ENCODE data around the gene WDR37. TPM values are rescaled to one million over a fixed set of nuclear protein-coding genes. Genes with fewer than 3 reads are reported as not detected.

The WDR37 gene
- total RNA-seq, 1 donor from 2014 or later: 10.9 TPM

GRCh38 chr10:1102831-1103230 lies 46.6 kb downstream of the WDR37 start:
- Mint-ChIP-seq H3K9me3 (ENCODE audit: low read depth) (no peaks in the 10 kb centered on the region), H3K4me1 (ENCODE audit: low read depth) (peaks cover 14% of the 10 kb centered on the region), H3K27me3 (ENCODE audit: low read depth) (no peaks in the 10 kb centered on the region), H3K4me3 (ENCODE audit: unreplicated experiment) (no peak overlapping the region), H3K36me3 (ENCODE audit: low read depth) (peaks cover 44% of the 10 kb centered on the region), H3K27ac (ENCODE audit: unreplicated experiment) (peak overlapping the region; percentile 80)
- TF ChIP-seq, protein P1, sequence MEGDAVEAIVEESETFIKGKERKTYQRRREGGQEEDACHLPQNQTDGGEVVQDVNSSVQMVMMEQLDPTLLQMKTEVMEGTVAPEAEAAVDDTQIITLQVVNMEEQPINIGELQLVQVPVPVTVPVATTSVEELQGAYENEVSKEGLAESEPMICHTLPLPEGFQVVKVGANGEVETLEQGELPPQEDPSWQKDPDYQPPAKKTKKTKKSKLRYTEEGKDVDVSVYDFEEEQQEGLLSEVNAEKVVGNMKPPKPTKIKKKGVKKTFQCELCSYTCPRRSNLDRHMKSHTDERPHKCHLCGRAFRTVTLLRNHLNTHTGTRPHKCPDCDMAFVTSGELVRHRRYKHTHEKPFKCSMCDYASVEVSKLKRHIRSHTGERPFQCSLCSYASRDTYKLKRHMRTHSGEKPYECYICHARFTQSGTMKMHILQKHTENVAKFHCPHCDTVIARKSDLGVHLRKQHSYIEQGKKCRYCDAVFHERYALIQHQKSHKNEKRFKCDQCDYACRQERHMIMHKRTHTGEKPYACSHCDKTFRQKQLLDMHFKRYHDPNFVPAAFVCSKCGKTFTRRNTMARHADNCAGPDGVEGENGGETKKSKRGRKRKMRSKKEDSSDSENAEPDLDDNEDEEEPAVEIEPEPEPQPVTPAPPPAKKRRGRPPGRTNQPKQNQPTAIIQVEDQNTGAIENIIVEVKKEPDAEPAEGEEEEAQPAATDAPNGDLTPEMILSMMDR (IDR thresholded peaks at IDR 0.05): no peak
- DNase-seq (ENCODE audit: low spot score): no peak

GRCh38 chr10:1103551-1103950 lies 47.4 kb downstream of the WDR37 start:
- peaks cover 14% of the 10 kb centered on the region for H3K4me1 Mint-ChIP-seq (ENCODE audit: low read depth)
- H3K36me3 Mint-ChIP-seq (ENCODE audit: low read depth): peaks cover 46% of the 10 kb centered on the region
- no peak for DNase-seq (ENCODE audit: low spot score)
- no peaks in the 10 kb centered on the region for H3K9me3 Mint-ChIP-seq (ENCODE audit: low read depth)
- no peak overlapping the region for H3K27ac Mint-ChIP-seq (ENCODE audit: unreplicated experiment)
- no peak overlapping the region for H3K4me3 Mint-ChIP-seq (ENCODE audit: unreplicated experiment)
- TF ChIP-seq, protein P1 (IDR thresholded peaks at IDR 0.05): no peak
- no peaks in the 10 kb centered on the region for H3K27me3 Mint-ChIP-seq (ENCODE audit: low read depth)

- Mint-ChIP-seq H3K27ac (ENCODE audit: unreplicated experiment) (no peak overlapping the region), H3K9me3 (ENCODE audit: low read depth) (no peaks in the 10 kb centered on the region)
- DNase-seq (ENCODE audit: low spot score): no peak
These were observed 48.8 kb downstream of the WDR37 start for GRCh38 chr10:1104971-1105370.

GRCh38 chr10:1107004-1107403 lies 50.8 kb downstream of the WDR37 start:
- H3K27me3 Mint-ChIP-seq (ENCODE audit: low read depth): no peaks in the 10 kb centered on the region
- no peak overlapping the region for H3K27ac Mint-ChIP-seq (ENCODE audit: unreplicated experiment)
- no peak overlapping the region for H3K4me3 Mint-ChIP-seq (ENCODE audit: unreplicated experiment)
- no peak for DNase-seq (ENCODE audit: low spot score)
- peaks cover 38% of the 10 kb centered on the region for H3K4me1 Mint-ChIP-seq (ENCODE audit: low read depth)
- peaks cover 37% of the 10 kb centered on the region for H3K36me3 Mint-ChIP-seq (ENCODE audit: low read depth)
- no peaks in the 10 kb centered on the region for H3K9me3 Mint-ChIP-seq (ENCODE audit: low read depth)
- TF ChIP-seq, protein P1 (IDR thresholded peaks at IDR 0.05): no peak

More at GRCh38 chr10:1104971-1105370, 48.8 kb downstream of the WDR37 start:
- H3K4me1 Mint-ChIP-seq (ENCODE audit: low read depth): peaks cover 18% of the 10 kb centered on the region
- TF ChIP-seq, protein P1 (IDR thresholded peaks at IDR 0.05): no peak
- H3K4me3 Mint-ChIP-seq (ENCODE audit: unreplicated experiment): no peak overlapping the region
- no peaks in the 10 kb centered on the region for H3K27me3 Mint-ChIP-seq (ENCODE audit: low read depth)
- H3K36me3 Mint-ChIP-seq (ENCODE audit: low read depth): peaks cover 48% of the 10 kb centered on the region

DNA sequence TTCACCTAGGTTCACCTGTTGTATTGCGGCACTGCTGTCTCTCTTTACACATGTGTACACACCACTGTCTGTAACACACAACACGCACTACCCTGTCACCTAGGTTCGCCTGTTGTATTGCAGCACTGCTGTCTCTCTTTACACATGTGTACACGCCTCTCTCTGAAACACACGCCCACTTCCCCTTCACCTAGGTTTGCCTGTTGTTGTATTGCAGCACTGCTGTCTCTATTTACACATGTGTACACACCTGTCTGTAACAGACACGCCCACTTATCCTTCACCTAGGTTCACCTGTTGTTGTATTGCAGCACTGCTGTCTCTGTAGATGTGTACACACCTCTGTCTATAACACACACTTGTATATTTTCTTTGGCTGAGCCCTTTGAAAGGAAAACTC lies 51.5 kb downstream of the WDR37 start:
- Mint-ChIP-seq H3K36me3 (ENCODE audit: low read depth) (peaks cover 40% of the 10 kb centered on the region), H3K4me3 (ENCODE audit: unreplicated experiment) (no peak overlapping the region), H3K9me3 (ENCODE audit: low read depth) (no peaks in the 10 kb centered on the region), H3K4me1 (ENCODE audit: low read depth) (peaks cover 31% of the 10 kb centered on the region), H3K27ac (ENCODE audit: unreplicated experiment) (no peak overlapping the region), H3K27me3 (ENCODE audit: low read depth) (no peaks in the 10 kb centered on the region)
- DNase-seq (ENCODE audit: low spot score): no peak
- TF ChIP-seq, protein P1 (IDR thresholded peaks at IDR 0.05): no peak
